ENCODE results near the gene SLC35E1.
"Not testable (repeated sequence)": the region's sequence is repeated elsewhere in the genome, so short reads cannot be mapped to it uniquely, and the experiment has no call there.

Gene SLC35E1

DNA sequence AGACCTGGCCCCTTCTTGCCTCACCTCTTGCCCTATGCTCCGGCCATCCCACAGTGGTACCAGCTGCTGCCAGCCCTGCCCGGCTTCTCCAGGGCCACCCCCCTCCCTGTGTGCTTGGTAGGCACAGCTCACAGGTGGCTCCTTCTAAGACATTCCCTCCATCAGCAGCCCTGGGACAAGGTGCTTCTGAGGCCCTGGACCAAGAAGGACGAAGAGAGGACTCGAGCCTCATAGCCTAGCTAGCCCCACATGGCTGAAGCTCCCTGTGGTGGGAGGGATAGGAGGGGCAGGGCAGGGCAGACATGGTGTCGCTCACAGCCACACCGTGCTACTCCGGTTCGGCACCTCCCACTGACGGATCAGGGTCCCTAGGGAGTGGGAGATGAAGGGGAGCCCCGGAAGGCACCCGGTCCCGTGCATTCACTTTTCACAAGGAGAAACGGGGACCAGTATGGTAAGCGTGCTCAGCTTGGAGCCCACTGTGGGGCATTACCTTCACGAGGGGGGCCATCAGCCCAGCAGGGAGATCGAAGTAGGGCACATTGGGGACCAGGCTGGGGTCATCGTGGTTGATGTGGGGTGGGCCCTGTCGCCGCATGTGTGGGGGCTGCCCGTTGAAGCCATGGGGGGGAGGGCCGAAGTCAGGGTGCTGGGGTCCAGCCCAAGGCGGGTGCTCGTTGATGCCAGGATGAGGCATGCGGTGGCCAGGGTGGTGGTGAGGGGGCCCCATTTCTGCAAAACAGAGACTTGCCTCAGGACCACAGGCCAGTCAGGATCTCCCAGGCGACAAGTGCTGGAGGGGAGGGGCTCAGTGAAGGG, 49.4 kb downstream of the SLC35E1 start:
- DNase-seq (ENCODE audit: low read depth) = no peak

DNA sequence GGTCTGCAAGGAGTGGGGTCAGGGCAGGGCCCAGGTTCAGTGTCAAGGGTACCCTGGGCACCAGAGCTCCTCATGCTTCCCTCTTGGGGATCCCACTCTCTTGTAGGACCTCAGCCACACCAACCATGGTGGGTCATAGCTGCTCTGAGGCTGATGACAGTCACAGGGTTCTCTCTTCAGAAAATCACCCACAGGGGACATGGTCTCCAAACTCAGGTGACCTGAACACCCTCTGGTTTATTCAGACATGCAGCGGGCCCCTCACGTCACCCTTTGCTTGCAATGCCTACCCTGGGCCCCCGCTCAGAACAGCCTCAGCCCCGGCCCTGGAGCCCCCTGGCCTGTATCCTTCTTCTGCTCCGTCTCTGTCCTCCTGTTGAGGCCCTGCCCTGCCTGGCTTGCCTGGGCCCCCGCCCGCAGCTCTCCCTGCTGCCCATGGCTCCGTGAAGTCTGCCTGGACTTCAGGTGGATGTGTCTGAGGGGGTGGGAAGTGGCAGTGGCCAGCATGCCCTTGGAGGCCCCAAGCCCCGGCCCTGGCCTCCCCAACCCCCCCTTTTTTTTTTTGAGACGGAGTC, 50.4 kb downstream of the SLC35E1 start:
- DNase-seq (ENCODE audit: low read depth) = no peak

DNA sequence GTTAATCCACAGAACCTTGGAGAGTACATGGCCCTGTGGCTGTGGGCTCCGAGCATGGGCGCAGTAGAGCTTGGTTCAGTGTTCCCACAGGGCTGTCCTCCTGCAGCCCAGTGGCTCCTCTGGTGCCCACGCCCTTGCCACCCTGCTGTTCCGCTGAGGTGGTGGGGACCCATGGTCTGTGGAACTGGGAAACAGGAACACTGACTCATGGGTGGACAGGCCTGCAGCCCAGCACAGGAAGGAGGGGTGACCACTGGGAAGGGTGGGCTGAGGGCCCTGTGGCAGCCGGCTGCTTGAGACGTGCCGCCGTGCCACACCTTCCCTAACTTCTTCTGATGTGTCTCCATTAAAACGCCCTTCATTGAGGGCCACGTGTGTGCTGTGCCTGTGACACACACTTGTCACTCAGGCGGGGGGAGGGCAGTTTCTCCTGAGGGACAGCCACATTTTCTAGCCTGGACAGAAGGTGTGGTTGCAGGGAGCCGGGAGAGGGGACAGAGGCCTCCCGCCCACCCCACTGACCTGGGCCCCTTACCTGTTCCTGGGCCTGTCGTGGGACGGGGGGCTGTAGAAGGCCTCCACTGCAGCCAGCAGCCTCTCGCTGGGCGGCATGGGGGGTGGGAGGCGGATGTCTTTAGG, 51.1 kb downstream of the SLC35E1 start:
- DNase-seq (ENCODE audit: low read depth) = no peak

- DNase-seq (ENCODE audit: low read depth) = no peak
Measured at GRCh38 chr19:16520074-16520973, 51.9 kb downstream of the SLC35E1 start.

DNA sequence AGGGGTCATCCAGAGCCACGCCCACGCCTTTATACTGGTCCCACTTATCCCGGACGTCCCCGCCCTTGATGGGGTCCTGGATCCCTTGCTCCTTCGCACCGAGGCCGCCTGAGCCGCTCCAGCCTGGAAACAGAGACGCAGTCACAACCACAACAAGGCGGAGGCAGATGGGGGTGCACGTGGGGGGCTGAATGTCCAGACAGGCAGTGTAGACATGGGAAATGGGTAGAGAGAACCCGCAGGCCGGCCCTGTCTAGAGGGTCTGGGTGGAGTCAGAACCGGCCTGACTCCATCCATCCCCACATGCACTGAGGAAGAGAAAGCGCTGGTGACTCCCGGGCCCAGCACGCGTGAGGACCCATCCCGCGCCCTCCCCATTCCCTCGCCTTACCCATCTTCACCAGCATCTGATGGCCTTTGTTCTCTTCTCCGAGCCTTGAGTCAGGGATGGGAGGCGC, 53.0 kb downstream of the SLC35E1 start:
- DNase-seq (ENCODE audit: low read depth) = no peak

GRCh38 chr19:16518483-16519229, 53.6 kb downstream of the SLC35E1 start:
- DNase-seq (ENCODE audit: low read depth) = no peak

- DNase-seq (ENCODE audit: low read depth) = no peak
Measured at GRCh38 chr19:16518061-16518460, 54.2 kb downstream of the SLC35E1 start.

GRCh38 chr19:16516923-16517610, 55.1 kb downstream of the SLC35E1 start:
- no peak for DNase-seq (ENCODE audit: low read depth)

DNA sequence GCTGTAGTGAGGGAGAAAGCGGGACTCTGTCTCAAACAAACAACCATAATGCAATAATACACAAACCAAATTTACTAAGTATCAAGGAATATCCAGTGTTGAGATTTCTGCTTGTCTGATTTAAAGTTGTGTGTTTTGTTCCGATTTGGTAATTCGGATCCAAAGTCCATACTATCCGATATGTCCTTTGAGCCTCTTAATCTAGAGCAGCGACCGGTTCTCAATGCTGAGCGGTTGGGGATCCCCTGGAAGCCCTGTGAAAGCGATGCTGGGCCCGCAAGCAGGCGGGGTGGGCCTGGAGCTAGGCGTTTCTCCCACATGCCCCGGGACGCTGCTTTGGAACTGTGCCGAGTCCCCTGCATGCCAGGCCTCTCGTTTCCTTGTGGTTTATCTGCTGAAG, 55.8 kb downstream of the SLC35E1 start:
- no peak for DNase-seq (ENCODE audit: low read depth)

DNA sequence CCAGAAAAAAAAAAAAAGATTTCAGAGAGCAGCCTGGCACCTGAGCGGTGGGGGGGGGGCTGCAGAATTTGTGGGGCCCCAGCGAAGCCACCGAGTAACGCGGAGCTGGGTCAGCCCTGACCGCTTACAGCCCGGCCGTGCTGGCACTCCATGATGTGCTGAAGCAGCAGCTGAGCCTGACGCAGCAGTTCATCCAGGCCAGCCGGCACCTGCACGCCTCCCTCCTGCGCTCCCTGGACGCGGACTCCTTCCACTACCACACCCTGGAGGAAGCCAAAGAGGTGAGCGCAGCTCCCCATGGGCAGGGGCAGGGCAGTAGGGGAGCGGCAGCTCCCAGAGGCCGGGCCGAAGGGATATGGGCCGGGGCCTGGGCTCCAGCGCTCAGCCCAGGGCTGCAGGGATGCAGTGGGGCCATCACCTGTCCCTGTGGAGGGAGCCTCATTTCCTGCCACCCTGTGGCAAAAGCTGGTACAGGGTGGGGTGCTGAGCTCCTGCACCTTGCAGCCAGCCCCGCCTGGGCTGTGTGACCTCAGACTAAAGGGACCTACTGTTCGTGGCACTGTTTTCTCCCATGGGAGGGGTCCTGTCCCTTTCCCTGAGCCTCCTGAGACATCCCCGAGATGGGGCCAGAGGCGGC, 57.7 kb downstream of the SLC35E1 start:
- DNase-seq (ENCODE audit: low read depth) = no peak

DNA sequence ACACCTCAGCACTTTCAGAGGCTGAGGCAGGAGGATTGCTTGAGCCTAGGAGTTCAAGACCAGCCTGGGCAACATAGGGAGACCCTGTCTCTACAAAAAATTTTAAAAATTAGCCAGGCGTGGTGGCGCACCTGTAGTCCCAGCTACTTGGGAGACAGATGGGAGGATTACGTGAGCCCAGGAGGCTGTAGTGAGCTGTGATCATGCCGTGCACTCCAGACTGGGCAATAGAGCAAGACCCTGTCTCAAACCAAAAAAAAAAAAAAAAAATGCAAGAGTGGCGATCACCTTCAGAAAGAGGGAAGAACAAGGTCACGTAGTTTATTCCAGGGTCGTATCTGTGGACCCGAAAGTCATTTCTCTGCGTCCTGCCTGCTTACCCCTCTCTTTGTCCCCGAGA, 59.6 kb downstream of the SLC35E1 start:
- DNase-seq (ENCODE audit: low read depth) = not testable (repeated sequence)

DNA sequence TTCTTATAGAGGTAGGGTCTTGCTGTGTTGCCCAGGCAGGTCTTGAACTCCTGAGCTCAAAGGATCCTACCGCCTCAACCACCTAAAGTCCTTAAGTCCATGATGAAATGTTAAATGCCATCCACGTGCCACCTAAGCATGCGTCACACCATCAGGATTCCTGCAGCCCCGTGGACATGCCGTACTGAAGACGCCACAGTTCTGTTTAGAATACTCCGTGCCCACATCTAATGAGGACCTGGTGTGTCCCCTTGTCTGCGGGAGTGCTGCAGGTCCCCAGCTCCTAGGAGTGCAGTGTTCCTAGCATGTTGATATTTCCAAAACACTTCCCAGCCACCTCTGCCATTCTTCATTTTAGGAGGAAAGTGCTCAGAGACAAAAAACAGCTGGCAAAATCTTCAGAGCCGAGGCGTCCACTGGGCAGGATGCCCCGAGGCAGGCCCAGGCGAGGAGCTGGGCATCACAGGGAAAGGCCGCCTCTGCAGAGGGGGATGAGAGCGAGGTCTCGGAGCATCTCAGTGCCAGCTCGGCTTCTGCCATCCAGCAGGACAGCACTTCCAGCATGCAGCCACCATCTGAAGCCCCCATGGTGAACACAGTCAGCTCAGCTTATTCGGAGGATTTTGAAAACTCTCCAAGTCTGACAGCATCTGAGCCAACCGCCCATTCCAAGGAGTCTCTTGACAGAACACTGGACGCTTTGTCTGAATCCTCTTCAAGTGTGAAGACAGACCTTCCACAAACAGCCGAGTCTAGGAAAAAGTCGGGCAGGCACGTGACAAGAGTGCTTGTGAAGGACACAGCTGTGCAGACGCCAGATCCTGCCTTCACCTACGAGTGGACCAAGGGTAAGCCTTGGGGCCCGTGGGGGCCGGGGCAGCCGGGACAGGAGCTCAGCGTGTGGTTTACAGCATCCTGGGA, 62.8 kb downstream of the SLC35E1 start:
- DNase-seq (ENCODE audit: low read depth) = no peak

DNA sequence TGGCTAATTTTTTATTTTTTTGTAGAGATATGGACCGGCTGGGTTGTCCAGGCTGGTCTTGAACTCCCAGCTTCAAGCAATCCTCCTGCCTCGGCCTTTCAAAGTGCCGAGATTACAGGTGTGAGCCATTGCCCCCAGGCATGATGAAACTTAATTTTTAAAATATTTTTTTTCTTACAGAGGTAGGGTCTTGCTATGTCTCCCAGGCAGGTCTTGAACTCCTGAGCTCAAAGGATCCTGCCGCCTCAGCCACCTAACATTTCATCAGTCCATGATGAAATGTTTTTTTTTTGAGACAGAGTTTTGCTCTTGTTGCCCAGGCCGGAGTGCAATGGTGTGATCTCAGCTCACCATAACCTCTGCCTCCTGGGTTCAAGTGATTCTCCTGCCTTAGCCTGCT, 63.7 kb downstream of the SLC35E1 start:
- no peak for DNase-seq (ENCODE audit: low read depth)

DNA sequence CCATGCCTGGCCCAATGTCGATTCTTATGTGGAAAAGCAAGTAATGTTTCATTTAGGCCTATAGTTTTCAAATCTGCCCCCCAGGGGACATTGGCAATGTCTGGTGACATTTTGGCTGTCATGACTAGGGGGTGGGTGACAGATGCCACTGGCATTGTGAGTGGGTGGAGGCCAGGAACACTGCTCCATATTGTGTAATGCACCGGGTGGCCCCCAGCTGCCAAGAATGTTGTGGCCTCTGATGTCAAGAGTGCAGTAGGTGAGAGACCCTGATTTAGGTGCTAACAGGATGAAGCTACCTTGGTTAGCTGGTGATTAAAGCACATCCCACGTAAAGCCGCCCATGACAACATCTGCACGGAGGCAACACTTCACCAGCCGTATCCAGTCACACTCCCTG, 65.3 kb downstream of the SLC35E1 start:
- no peak for DNase-seq (ENCODE audit: low read depth)

DNA sequence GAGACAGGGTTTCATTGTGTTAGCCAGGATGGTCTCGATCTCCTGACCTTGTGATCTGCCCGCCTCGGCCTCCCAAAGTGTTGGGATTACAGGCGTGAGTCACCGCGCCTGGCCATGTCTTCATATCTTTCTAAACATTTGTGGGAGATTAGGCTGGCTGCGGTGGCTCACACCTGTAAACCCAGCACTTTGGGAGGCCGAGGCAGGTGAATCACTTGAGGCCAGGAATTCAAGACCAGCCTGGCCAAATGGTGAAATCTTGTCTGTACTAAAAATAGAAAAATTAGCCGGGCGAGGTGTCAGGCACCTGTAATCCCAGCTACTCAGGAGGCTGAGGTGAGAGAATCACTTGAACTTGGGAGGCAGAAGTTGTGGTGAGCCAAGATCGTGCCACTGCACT, 66.1 kb downstream of the SLC35E1 start:
- DNase-seq (ENCODE audit: low read depth) = not testable (repeated sequence)

DNA sequence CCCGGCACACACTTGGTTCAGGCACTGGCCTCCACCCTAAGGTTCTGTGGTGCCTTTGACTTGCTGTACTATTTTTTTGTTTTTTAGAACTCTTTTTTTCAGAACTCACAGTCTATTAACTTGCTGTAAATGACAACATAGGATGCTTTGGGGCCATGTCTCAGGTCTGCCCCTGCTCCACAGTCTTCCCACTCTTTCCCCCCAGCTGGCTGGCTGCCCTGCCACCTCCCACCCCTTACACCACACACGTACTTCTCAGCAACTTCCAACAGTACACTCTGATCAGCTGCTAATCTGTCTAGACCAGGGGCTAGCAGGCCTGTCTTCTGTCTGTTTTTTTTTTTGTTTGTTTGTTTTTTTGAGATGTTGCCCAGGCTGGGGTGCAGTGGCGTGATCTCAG, 67.9 kb downstream of the SLC35E1 start:
- DNase-seq (ENCODE audit: low read depth) = no peak

Measured in EH (cell line).